ENCODE results near the gene NCS1. TPM values are rescaled to one million over a fixed set of nuclear protein-coding genes. Genes with fewer than 3 reads are reported as not detected.

NCS1 gene
- total RNA-seq, 2 donors from 2014 or later = 4.5 to 26.1 TPM

GRCh38 chr9:130266236-130267098 lies 94.3 kb downstream of the NCS1 start:
- DNase-seq (ENCODE audit: low spot score) = no peak
- TF ChIP-seq CTCF (IDR thresholded peaks at IDR 0.05) = no peak
- Histone ChIP-seq H3K9me3 (no peaks in the 10 kb centered on the region), H3K27ac (peak overlapping the region; percentile 42 to 66), H3K36me3 (no peaks in the 10 kb centered on the region), H3K4me1 (peaks cover 0 to 41% of the 10 kb centered on the region in 2 donors), H3K27me3 (peaks cover 0 to 19% of the 10 kb centered on the region in 2 donors), H3K4me3 (peak overlapping the region; percentile 19 to 50)

GRCh38 chr9:130267930-130268329 lies 95.7 kb downstream of the NCS1 start:
- Histone ChIP-seq H3K4me3 (no peak overlapping the region), H3K9me3 (no peaks in the 10 kb centered on the region), H3K27ac (peak overlapping the region; percentile 64 to 66), H3K4me1 (peaks cover 0 to 50% of the 10 kb centered on the region in 2 donors), H3K27me3 (peaks cover 0 to 19% of the 10 kb centered on the region in 2 donors), H3K36me3 (no peaks in the 10 kb centered on the region)
- no peak for DNase-seq (ENCODE audit: low spot score)
- no peak for TF ChIP-seq CTCF (IDR thresholded peaks at IDR 0.05)

- no peak for TF ChIP-seq CTCF (IDR thresholded peaks at IDR 0.05)
- Histone ChIP-seq H3K36me3 (no peaks in the 10 kb centered on the region), H3K27me3 (peaks cover 0 to 19% of the 10 kb centered on the region in 2 donors), H3K4me1 (peaks cover 0 to 48% of the 10 kb centered on the region in 2 donors), H3K4me3 (peak overlapping the region in 1 of 2 donors; percentile 15), H3K9me3 (no peaks in the 10 kb centered on the region), H3K27ac (peak overlapping the region; percentile 64 to 66)
- DNase-seq (ENCODE audit: low spot score) = no peak
Observed at GRCh38 chr9:130268521-130269211, 96.5 kb downstream of the NCS1 start.

GRCh38 chr9:130271473-130271872 lies 99.3 kb downstream of the NCS1 start:
- Histone ChIP-seq H3K27ac (peak overlapping the region; percentile 42 to 60), H3K9me3 (no peaks in the 10 kb centered on the region), H3K27me3 (peaks cover 0 to 1% of the 10 kb centered on the region in 2 donors), H3K4me1 (peaks cover 0 to 22% of the 10 kb centered on the region in 2 donors), H3K4me3 (peak overlapping the region in 1 of 2 donors; percentile 15), H3K36me3 (no peaks in the 10 kb centered on the region)
- DNase-seq (ENCODE audit: low spot score) = no peak
- no peak for TF ChIP-seq CTCF (IDR thresholded peaks at IDR 0.05)

- no peak for DNase-seq (ENCODE audit: low spot score)
- Histone ChIP-seq H3K4me3 (no peak overlapping the region), H3K27me3 (no peaks in the 10 kb centered on the region), H3K27ac (no peak overlapping the region), H3K36me3 (no peaks in the 10 kb centered on the region), H3K4me1 (peaks cover 0 to 14% of the 10 kb centered on the region in 2 donors), H3K9me3 (no peaks in the 10 kb centered on the region)
- TF ChIP-seq CTCF (IDR thresholded peaks at IDR 0.05) = no peak
Observed at GRCh38 chr9:130275156-130275555, 103.0 kb downstream of the NCS1 start.

All from right atrium auricular region (tissue), 2 donors.